Rectal smooth muscle tissue (tissue), 1 donor: ENCODE results near the gene REV3L.
"Not testable (repeated sequence)": the region's sequence is repeated elsewhere in the genome, so short reads cannot be mapped to it uniquely, and the experiment has no call there.

Experiments used
- H3K27ac ChIP-seq: one replicate; pipeline ENCODE4 v1.7.0; 2013; ENCODE audit warnings: low read depth, low read length, inconsistent platforms
- H3K27me3 ChIP-seq: one replicate; pipeline ENCODE4 v1.7.0; 2013; ENCODE audit warnings: low read length; ENCODE audit not compliant: control insufficient read depth, insufficient read depth
- H3K36me3 ChIP-seq: one replicate; pipeline ENCODE4 v1.7.0; 2013; ENCODE audit warnings: low read length; ENCODE audit not compliant: control insufficient read depth, insufficient read depth
- H3K4me1 ChIP-seq: one replicate; pipeline ENCODE4 v1.7.0; 2013; ENCODE audit warnings: low read length; ENCODE audit not compliant: control insufficient read depth, insufficient read depth
- H3K4me3 ChIP-seq: one replicate; pipeline ENCODE4 v1.7.0; 2013; ENCODE audit warnings: low read length
- H3K9ac ChIP-seq: one replicate; pipeline ENCODE4 v1.7.0; 2013; ENCODE audit warnings: low read length

Gene REV3L

GRCh38 chr6:111339294-111339693 is 143.7 kb downstream of the REV3L start:
- H3K36me3 ChIP-seq = peaks cover 9% of the 10 kb centered on the region
- H3K27ac ChIP-seq = no peak overlapping the region
- no peaks in the 10 kb centered on the region for H3K27me3 ChIP-seq
- H3K4me1 ChIP-seq = no peaks in the 10 kb centered on the region
- H3K4me3 ChIP-seq = no peak overlapping the region
- no peak overlapping the region for H3K9ac ChIP-seq

GRCh38 chr6:111338843-111339242 is 144.2 kb downstream of the REV3L start:
- Histone ChIP-seq H3K4me3 (no peak overlapping the region), H3K36me3 (peaks cover 9% of the 10 kb centered on the region), H3K27me3 (no peaks in the 10 kb centered on the region), H3K4me1 (no peaks in the 10 kb centered on the region), H3K27ac (no peak overlapping the region), H3K9ac (no peak overlapping the region)

DNA sequence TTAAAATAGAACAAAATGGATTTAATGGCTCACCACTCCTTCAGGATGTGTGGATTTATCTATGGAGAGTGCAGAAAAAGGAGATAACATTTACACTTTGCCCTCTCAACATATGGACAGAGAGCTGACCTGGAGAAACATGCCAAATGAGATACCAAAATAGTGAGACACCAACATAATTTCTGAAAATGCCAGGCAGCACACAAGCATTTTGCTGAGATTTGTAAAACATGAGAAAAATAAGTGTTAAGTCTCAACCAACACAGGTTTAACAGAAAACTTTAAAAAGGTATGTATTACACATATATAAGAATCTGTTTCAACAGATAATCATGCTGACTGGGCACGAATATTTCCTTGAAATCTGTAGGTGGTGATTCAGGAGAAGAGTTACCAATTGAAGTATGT is 145.2 kb downstream of the REV3L start:
- H3K9ac ChIP-seq = no peak overlapping the region
- H3K4me1 ChIP-seq = no peaks in the 10 kb centered on the region
- no peak overlapping the region for H3K27ac ChIP-seq
- H3K4me3 ChIP-seq = no peak overlapping the region
- no peaks in the 10 kb centered on the region for H3K27me3 ChIP-seq
- H3K36me3 ChIP-seq = peaks cover 12% of the 10 kb centered on the region

DNA sequence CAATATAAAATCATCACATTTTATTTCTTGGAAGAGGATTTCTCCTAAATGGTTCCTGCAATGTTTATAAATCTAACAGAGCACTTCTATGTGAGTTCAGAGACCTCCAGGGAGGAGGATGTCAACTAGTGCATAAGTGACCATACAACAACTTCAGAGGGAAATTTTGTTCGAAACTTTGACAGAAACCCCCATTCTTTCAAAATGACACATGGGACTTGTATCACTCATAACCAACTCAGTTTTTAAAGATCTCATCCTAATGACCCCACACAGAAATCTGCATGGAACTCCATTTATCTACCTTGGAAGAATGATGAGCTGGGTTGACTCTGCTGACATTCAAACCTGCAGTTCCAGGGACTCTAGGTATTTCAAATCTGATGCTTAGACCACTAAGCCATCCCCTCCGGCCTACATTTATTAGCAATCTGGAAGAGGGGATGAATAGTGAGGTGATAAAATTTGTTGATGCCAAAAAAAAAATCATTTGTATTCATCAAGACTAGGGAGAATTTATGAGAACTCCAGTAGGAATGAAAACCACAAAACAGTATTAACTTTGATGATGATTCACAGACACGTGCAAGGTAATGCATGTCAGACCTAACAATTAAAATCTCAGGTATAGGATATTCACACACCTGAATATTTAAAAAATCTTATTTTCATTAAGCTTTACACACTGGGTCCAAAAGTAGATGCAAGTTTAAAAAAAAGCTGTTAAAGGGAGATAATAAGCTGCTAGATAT is 153.0 kb downstream of the REV3L start:
- H3K4me1 ChIP-seq = no peaks in the 10 kb centered on the region
- peaks cover 19% of the 10 kb centered on the region for H3K36me3 ChIP-seq

DNA sequence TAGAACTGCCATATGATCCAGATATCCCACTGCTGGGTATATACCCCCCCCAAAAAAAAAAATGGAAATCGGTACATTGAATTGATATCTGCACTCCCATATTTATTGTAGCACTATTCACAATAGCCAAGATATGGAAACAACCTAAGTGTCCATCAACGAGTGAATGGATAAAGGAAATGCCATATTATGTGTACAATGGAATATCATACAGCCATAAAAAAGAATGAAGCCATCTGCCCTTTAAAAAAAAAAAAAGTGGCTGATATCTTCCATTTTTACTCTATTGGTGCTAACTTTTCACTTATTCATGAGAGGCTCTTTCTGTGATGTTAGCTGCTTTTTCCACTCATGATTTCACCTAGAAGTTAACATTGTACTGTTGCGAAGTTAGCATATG is 156.5 kb downstream of the REV3L start:
- no peaks in the 10 kb centered on the region for H3K4me1 ChIP-seq
- H3K36me3 ChIP-seq = peaks cover 14% of the 10 kb centered on the region
- no peak overlapping the region for H3K27ac ChIP-seq
- no peak overlapping the region for H3K9ac ChIP-seq
- no peak overlapping the region for H3K4me3 ChIP-seq
- H3K27me3 ChIP-seq = no peaks in the 10 kb centered on the region

More for the DNA sequence above, 153.0 kb downstream of the REV3L start:
- no peaks in the 10 kb centered on the region for H3K27me3 ChIP-seq
- H3K9ac ChIP-seq = no peak overlapping the region
- H3K4me3 ChIP-seq = no peak overlapping the region
- no peak overlapping the region for H3K27ac ChIP-seq

DNA sequence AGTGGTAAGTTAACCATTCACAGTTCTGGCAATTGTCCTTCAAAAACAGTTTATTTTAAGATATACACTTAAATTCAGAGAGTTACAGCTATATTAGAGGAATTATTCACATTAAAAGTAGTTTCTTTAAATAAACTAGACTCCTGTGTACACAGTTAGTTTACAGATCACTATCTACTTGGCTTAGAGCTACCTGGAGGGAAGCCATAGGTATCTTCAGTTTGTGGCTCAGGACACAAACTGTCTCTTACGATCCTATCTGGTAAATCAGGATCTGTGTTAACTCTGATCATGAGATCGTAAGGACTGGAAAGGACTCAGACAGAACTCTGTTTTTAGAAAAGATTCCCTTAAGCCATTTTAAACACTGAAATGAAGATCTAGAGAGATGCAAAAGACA is 160.9 kb downstream of the REV3L start:
- H3K4me3 ChIP-seq = no peak overlapping the region
- no peaks in the 10 kb centered on the region for H3K27me3 ChIP-seq
- peaks cover 3% of the 10 kb centered on the region for H3K36me3 ChIP-seq
- H3K27ac ChIP-seq = no peak overlapping the region
- H3K4me1 ChIP-seq = no peaks in the 10 kb centered on the region
- H3K9ac ChIP-seq = no peak overlapping the region

DNA sequence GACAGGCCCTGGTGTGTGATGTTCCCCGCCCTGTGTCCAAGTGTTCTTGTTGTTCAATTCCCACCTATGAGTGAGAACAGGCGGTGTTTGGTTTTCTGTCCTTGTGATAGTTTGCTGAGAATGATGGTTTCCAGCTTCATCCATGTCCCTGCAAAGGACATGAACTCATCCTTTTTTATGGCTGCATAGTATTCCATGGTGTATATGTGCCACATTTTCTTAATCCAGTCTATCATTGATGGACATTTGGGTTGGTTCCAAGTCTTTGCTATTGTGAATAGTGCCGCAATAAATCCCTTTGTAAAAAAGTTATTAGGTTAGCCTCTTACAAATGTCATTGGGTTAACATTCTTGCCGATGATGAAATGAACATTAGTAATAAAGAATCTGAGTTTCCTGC is 175.1 kb downstream of the REV3L start:
- H3K27me3 ChIP-seq, H3K27ac ChIP-seq, H3K4me3 ChIP-seq, H3K9ac ChIP-seq, H3K4me1 ChIP-seq: not testable (repeated sequence)
- H3K36me3 ChIP-seq = peaks cover 17% of the 10 kb centered on the region

DNA sequence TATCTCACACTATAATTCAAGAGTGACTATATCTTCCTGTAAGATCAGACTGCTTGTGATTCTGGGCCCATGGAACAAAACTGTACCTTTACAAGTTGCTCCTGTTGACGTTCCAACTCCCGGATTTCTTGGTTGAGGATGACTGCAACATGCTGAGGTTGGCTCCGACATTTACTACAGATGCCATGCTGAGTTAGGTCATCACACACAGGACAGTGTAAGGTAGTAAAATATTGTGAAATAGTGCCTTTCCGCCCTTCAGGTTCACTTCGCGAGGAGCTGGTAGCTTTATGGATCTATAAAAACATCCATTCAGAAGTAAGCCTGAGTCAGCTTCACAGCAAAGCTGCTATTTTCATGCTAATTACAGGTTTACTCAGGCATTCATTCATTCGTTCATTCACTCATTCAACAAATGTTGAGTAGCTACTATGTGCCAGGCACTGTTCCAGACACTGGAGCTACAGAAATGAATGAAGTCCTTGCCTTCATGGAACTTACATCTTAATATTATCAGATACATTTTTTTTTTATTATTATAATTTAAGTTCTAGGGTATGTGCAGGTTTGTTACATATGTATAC is 175.7 kb downstream of the REV3L start:
- Histone ChIP-seq H3K9ac (no peak overlapping the region), H3K27ac (no peak overlapping the region), H3K36me3 (peaks cover 17% of the 10 kb centered on the region), H3K4me3 (no peak overlapping the region), H3K27me3 (no peaks in the 10 kb centered on the region), H3K4me1 (no peaks in the 10 kb centered on the region)

DNA sequence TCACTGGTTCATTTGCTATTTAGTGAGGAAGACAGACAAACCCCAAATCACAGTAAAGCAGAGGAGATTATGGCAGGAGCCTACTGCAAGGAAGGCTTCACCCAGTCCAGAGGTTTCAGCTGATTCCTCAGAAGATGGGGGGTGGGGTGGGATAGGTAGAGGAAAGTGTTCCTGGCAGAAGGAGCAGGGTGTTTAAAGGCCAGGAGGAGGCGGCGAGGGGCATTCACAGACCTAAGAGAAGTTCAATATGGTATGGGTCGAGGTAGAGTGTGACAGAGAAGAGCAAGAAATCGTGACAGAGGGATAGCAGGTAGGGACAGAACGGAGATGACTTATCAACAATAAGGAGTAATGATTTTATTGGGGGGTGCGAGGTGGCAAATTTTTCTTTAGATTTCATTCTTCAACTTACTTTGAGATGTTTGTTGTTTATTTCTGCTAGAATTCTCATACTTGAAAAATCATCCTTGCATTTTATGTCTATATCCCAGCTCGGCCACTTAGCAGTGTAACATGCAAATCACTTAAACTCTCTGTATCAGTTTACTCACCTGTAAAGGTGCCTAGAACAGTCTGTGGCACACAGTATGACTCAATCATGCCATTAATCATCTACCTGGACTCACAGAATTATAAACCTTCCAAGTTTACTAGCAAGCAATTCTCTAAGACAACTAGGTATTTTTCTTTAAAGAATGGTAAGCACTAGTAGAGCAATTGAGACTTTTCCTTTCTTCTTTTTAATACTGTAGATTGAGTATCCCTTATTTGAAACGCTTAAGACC is 176.7 kb downstream of the REV3L start:
- no peaks in the 10 kb centered on the region for H3K27me3 ChIP-seq
- no peak overlapping the region for H3K9ac ChIP-seq
- no peaks in the 10 kb centered on the region for H3K4me1 ChIP-seq
- no peak overlapping the region for H3K4me3 ChIP-seq
- peaks cover 17% of the 10 kb centered on the region for H3K36me3 ChIP-seq
- H3K27ac ChIP-seq = no peak overlapping the region

GRCh38 chr6:111301946-111302345 is 181.1 kb downstream of the REV3L start:
- peaks cover 7% of the 10 kb centered on the region for H3K36me3 ChIP-seq
- H3K27me3 ChIP-seq = no peaks in the 10 kb centered on the region
- no peaks in the 10 kb centered on the region for H3K4me1 ChIP-seq
- H3K9ac ChIP-seq = no peak overlapping the region
- H3K4me3 ChIP-seq = no peak overlapping the region
- H3K27ac ChIP-seq = peak overlapping the region; percentile 55

DNA sequence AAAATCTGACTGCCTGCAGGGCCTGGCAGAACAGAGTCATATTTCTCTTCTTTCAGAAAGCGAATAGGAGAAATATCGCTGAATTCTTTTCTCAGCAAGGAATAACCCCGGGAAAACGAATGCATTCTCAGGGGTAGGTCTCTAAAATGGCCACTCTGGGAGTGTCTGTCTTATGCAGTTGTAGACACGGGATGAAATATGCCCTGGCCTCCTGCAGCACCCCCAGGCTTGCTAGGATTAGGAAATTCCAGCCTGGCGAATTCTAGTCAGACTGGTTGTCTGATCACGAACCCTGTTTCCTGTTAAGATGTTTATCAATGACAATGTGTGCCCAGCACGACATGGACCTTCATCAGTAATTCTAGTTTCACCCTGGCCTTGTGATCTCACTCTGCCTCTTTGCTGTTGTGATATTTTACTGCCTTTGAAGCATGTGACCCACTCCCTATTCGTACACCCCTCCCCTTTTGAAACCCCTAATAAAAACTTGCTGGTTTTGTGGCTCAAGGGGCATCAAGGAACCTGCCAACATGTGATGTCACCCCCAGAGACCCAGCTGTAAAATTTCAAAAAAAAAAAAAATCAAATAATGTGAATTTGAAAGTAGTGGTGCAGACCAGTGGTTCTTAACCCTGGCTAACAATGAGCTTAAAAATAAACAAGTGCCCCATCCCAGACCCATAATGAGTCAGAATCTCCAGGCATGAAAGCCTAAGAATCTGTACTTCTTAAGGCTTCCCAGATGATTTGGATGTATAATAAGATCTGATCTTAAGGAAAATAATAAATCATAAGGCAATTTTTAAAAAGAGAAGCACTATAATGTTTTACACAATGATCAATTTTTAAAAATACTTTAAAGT is 181.8 kb downstream of the REV3L start:
- not testable (repeated sequence) for H3K4me3 ChIP-seq, H3K9ac ChIP-seq, H3K27me3 ChIP-seq, H3K4me1 ChIP-seq, H3K36me3 ChIP-seq, H3K27ac ChIP-seq

- Histone ChIP-seq H3K4me3 (no peak overlapping the region), H3K36me3 (peaks cover 2% of the 10 kb centered on the region), H3K27ac (no peak overlapping the region), H3K4me1 (no peaks in the 10 kb centered on the region), H3K27me3 (no peaks in the 10 kb centered on the region), H3K9ac (no peak overlapping the region)
These were observed 185.2 kb downstream of the REV3L start for GRCh38 chr6:111297776-111298175.
